RPMI8226 (cell line): ENCODE measurements around the gene FARP2.
"Not testable (repeated sequence)": the region's sequence is repeated elsewhere in the genome, so short reads cannot be mapped to it uniquely, and the experiment has no call there.

Source experiments
- DNase-seq: peaks from one replicate; pipeline ENCODE4 v3.0.0-alpha.2; 2015

Gene FARP2

GRCh38 chr2:241368643-241369042 is 12.6 kb downstream of the FARP2 start:
- DNase-seq, result no peak

GRCh38 chr2:241372361-241372992 is 16.4 kb downstream of the FARP2 start:
- no peak for DNase-seq

- DNase-seq, result peak; percentile 55
These were observed 17.4 kb downstream of the FARP2 start for GRCh38 chr2:241373446-241373845.

GRCh38 chr2:241373906-241374305 is 17.8 kb downstream of the FARP2 start:
- DNase-seq, result not testable (repeated sequence)

- DNase-seq, result no peak
These were observed 19.2 kb downstream of the FARP2 start for GRCh38 chr2:241375300-241375699.

- DNase-seq, result no peak
These were observed 20.7 kb downstream of the FARP2 start for GRCh38 chr2:241376808-241377207.

GRCh38 chr2:241378816-241379215 is 22.7 kb downstream of the FARP2 start:
- DNase-seq, result peak; percentile 57

GRCh38 chr2:241379481-241380480 is 23.7 kb downstream of the FARP2 start:
- peak; percentile 53 for DNase-seq

GRCh38 chr2:241381872-241382271 is 25.8 kb downstream of the FARP2 start:
- DNase-seq, result no peak

GRCh38 chr2:241385450-241385849 is 29.4 kb downstream of the FARP2 start:
- not testable (repeated sequence) for DNase-seq

GRCh38 chr2:241386519-241386918 is 30.4 kb downstream of the FARP2 start:
- no peak for DNase-seq

GRCh38 chr2:241389697-241390096 is 33.6 kb downstream of the FARP2 start:
- no peak for DNase-seq

- DNase-seq, result no peak
These were observed 34.5 kb downstream of the FARP2 start for GRCh38 chr2:241390301-241391206.

GRCh38 chr2:241391892-241392665 is 36.0 kb downstream of the FARP2 start:
- peak; percentile 38 for DNase-seq

GRCh38 chr2:241392753-241393152 is 36.7 kb downstream of the FARP2 start:
- DNase-seq, result not testable (repeated sequence)

- no peak for DNase-seq
These were observed 37.6 kb downstream of the FARP2 start for GRCh38 chr2:241393524-241394196.

GRCh38 chr2:241396809-241397208 is 40.7 kb downstream of the FARP2 start:
- DNase-seq, result not testable (repeated sequence)

- no peak for DNase-seq
These were observed 44.1 kb downstream of the FARP2 start for GRCh38 chr2:241399941-241400922.

GRCh38 chr2:241408849-241409248 is 52.8 kb downstream of the FARP2 start:
- DNase-seq, result no peak

- no peak for DNase-seq
These were observed 54.7 kb downstream of the FARP2 start for GRCh38 chr2:241410739-241411176.
